HepG2 (cell line): ENCODE measurements around the gene UTP4. TPM values are rescaled to one million over a fixed set of nuclear protein-coding genes. Genes with fewer than 3 reads are reported as not detected.

Source experiments
- BATF2 ChIP-seq: sonication (generic); formaldehyde crosslinking; IDR thresholded peaks from 2 replicates; pipeline ENCODE4 v1.8.0; 2022; ENCODE audit warnings: mild to moderate bottlenecking, missing genetic modification reagents, moderate library complexity
- BRCA1 ChIP-seq: sonication (generic); formaldehyde crosslinking; IDR thresholded peaks from 2 replicates; pipeline ENCODE4 v1.4.0; 2020; ENCODE audit warnings: missing genetic modification reagents
- GLMP ChIP-seq: sonication (generic); formaldehyde crosslinking; IDR thresholded peaks from 2 replicates; pipeline ENCODE4 v1.9.0; 2021; ENCODE audit warnings: missing genetic modification reagents, mild to moderate bottlenecking, borderline replicate concordance
- HES4 ChIP-seq: sonication (generic); formaldehyde crosslinking; IDR thresholded peaks from 2 replicates; pipeline ENCODE4 v1.9.0; 2021; ENCODE audit warnings: mild to moderate bottlenecking, missing genetic modification reagents, borderline replicate concordance
- KAT7 ChIP-seq: IDR thresholded peaks from 2 replicates; pipeline ENCODE4 v1.6.1; 2018; ENCODE audit warnings: borderline replicate concordance, missing compliant biosample characterization
- MXD4 ChIP-seq: IDR thresholded peaks from 2 replicates; pipeline ENCODE4 v1.6.1; 2016; ENCODE audit warnings: mild to moderate bottlenecking, missing biosample characterization, missing genetic modification reagents
- PCBP2 ChIP-seq: fragments of 200-400 bp; formaldehyde crosslinking; optimal IDR thresholded peaks from 2 replicates; pipeline ENCODE3; 2018; ENCODE audit warnings: low read length, low read depth; ENCODE audit not compliant: poor library complexity, severe bottlenecking
- RARA ChIP-seq: IDR thresholded peaks from 2 replicates; pipeline ENCODE4 v1.6.1; 2016; ENCODE audit warnings: missing genetic modification reagents, missing compliant biosample characterization
- TEF ChIP-seq: sonication (generic); formaldehyde crosslinking; IDR thresholded peaks from 2 replicates; pipeline ENCODE4 v1.5.0; 2020; ENCODE audit warnings: missing genetic modification reagents
- ZNF282 ChIP-seq: fragments of 450-650 bp; IDR thresholded peaks from 2 replicates; pipeline ENCODE4 v1.6.1; 2018; ENCODE audit not compliant: partially characterized antibody
- ZSCAN12 ChIP-seq: sonication (generic); formaldehyde crosslinking; IDR thresholded peaks from 2 replicates; pipeline ENCODE4 v1.9.0; 2021; ENCODE audit warnings: mild to moderate bottlenecking, missing genetic modification reagents
- polyA plus RNA-seq, 8 experiments: library from polyadenylated mRNA; depleted of rRNA in 3 of 8; stranded (reverse) in 7 of 8; unstranded in 1 of 8; fragments of >200 nt; fragmentation: Illumina TruSeq in 4 of 8; extraction: Trizol in 4 of 8; gene quantifications; 2 replicates each; pipeline versions ENCODE4 v1.2.1 to v1.2.3, GENCODE V29; 2011 to 2016; ENCODE audit warnings: low read depth in 4 of 8, missing spikeins in 1 of 8, mixed read lengths in 1 of 8; ENCODE audit not compliant: insufficient read depth in 1 of 8
- total RNA-seq, 5 experiments: library from RNA; depleted of rRNA; stranded (reverse); fragments of >200 nt; fragmentation: Illumina TruSeq; extraction: Trizol; gene quantifications; 2 replicates each; pipeline ENCODE4 v1.2.3, GENCODE V29; 2016; ENCODE audit warnings: low read depth in 1 of 5
- TF ChIP-seq, protein P1 (sequence below): sonication (generic); formaldehyde crosslinking; IDR thresholded peaks from 2 replicates; pipeline ENCODE4 v1.4.0; 2020; ENCODE audit warnings: missing genetic modification reagents
- TF ChIP-seq, protein P2 (sequence below): sonication (generic); formaldehyde crosslinking; IDR thresholded peaks from 2 replicates; pipeline ENCODE4 v1.4.0; 2020; ENCODE audit warnings: mild to moderate bottlenecking, missing genetic modification reagents, borderline replicate concordance
- TF ChIP-seq, protein P3 (sequence below): sonication (generic); formaldehyde crosslinking; IDR thresholded peaks from 2 replicates; pipeline ENCODE4 v1.5.1; 2020; ENCODE audit warnings: mild to moderate bottlenecking, missing genetic modification reagents, moderate library complexity

The UTP4 gene
- total and polyA plus RNA-seq, 2 of the 13 experiments (the other 11 are each of a cell fraction or from before 2014, with no cell fraction given) = 30.0 to 85.8 TPM

- TF ChIP-seq, protein P1, sequence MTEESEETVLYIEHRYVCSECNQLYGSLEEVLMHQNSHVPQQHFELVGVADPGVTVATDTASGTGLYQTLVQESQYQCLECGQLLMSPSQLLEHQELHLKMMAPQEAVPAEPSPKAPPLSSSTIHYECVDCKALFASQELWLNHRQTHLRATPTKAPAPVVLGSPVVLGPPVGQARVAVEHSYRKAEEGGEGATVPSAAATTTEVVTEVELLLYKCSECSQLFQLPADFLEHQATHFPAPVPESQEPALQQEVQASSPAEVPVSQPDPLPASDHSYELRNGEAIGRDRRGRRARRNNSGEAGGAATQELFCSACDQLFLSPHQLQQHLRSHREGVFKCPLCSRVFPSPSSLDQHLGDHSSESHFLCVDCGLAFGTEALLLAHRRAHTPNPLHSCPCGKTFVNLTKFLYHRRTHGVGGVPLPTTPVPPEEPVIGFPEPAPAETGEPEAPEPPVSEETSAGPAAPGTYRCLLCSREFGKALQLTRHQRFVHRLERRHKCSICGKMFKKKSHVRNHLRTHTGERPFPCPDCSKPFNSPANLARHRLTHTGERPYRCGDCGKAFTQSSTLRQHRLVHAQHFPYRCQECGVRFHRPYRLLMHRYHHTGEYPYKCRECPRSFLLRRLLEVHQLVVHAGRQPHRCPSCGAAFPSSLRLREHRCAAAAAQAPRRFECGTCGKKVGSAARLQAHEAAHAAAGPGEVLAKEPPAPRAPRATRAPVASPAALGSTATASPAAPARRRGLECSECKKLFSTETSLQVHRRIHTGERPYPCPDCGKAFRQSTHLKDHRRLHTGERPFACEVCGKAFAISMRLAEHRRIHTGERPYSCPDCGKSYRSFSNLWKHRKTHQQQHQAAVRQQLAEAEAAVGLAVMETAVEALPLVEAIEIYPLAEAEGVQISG (CRISPR knock-in tag) = no peak
- TF ChIP-seq, protein P2, sequence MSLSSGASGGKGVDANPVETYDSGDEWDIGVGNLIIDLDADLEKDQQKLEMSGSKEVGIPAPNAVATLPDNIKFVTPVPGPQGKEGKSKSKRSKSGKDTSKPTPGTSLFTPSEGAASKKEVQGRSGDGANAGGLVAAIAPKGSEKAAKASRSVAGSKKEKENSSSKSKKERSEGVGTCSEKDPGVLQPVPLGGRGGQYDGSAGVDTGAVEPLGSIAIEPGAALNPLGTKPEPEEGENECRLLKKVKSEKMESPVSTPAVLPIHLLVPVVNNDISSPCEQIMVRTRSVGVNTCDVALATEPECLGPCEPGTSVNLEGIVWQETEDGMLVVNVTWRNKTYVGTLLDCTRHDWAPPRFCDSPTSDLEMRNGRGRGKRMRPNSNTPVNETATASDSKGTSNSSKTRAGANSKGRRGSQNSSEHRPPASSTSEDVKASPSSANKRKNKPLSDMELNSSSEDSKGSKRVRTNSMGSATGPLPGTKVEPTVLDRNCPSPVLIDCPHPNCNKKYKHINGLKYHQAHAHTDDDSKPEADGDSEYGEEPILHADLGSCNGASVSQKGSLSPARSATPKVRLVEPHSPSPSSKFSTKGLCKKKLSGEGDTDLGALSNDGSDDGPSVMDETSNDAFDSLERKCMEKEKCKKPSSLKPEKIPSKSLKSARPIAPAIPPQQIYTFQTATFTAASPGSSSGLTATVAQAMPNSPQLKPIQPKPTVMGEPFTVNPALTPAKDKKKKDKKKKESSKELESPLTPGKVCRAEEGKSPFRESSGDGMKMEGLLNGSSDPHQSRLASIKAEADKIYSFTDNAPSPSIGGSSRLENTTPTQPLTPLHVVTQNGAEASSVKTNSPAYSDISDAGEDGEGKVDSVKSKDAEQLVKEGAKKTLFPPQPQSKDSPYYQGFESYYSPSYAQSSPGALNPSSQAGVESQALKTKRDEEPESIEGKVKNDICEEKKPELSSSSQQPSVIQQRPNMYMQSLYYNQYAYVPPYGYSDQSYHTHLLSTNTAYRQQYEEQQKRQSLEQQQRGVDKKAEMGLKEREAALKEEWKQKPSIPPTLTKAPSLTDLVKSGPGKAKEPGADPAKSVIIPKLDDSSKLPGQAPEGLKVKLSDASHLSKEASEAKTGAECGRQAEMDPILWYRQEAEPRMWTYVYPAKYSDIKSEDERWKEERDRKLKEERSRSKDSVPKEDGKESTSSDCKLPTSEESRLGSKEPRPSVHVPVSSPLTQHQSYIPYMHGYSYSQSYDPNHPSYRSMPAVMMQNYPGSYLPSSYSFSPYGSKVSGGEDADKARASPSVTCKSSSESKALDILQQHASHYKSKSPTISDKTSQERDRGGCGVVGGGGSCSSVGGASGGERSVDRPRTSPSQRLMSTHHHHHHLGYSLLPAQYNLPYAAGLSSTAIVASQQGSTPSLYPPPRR = peak; percentile 30
- no peak for TF ChIP-seq TEF (CRISPR knock-in tag)
- TF ChIP-seq, protein P3, sequence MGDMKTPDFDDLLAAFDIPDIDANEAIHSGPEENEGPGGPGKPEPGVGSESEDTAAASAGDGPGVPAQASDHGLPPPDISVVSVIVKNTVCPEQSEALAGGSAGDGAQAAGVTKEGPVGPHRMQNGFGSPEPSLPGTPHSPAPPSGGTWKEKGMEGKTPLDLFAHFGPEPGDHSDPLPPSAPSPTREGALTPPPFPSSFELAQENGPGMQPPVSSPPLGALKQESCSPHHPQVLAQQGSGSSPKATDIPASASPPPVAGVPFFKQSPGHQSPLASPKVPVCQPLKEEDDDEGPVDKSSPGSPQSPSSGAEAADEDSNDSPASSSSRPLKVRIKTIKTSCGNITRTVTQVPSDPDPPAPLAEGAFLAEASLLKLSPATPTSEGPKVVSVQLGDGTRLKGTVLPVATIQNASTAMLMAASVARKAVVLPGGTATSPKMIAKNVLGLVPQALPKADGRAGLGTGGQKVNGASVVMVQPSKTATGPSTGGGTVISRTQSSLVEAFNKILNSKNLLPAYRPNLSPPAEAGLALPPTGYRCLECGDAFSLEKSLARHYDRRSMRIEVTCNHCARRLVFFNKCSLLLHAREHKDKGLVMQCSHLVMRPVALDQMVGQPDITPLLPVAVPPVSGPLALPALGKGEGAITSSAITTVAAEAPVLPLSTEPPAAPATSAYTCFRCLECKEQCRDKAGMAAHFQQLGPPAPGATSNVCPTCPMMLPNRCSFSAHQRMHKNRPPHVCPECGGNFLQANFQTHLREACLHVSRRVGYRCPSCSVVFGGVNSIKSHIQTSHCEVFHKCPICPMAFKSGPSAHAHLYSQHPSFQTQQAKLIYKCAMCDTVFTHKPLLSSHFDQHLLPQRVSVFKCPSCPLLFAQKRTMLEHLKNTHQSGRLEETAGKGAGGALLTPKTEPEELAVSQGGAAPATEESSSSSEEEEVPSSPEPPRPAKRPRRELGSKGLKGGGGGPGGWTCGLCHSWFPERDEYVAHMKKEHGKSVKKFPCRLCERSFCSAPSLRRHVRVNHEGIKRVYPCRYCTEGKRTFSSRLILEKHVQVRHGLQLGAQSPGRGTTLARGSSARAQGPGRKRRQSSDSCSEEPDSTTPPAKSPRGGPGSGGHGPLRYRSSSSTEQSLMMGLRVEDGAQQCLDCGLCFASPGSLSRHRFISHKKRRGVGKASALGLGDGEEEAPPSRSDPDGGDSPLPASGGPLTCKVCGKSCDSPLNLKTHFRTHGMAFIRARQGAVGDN (CRISPR knock-in tag) = peak; percentile 65
- TF ChIP-seq KAT7 = peak; percentile 77
- TF ChIP-seq ZNF282 = peak; percentile 100
- TF ChIP-seq BRCA1 (CRISPR knock-in tag) = no peak
- TF ChIP-seq HES4 (CRISPR knock-in tag) = 0 out of 2 replicates have a peak, but pooled peaks have one; percentile 47
- peak; percentile 52 for TF ChIP-seq RARA (CRISPR knock-in tag)
- peak; percentile 93 for TF ChIP-seq PCBP2
- TF ChIP-seq MXD4 (CRISPR knock-in tag) = no peak
- TF ChIP-seq BATF2 (CRISPR knock-in tag) = 0 out of 2 replicates have a peak, but pooled peaks have one; percentile 68
- TF ChIP-seq GLMP (CRISPR knock-in tag) = no peak
- no peak for TF ChIP-seq ZSCAN12 (CRISPR knock-in tag)
These were observed 518 bp upstream of the UTP4 start (continued) for GRCh38 chr16:69131839-69132423.
